HG03025 (cell line): ENCODE measurements around the gene NUP62.
A peak's percentile ranks its signal among the peaks of the same experiment; 100 is the strongest.
"Not testable (repeated sequence)": the region's sequence is repeated elsewhere in the genome, so short reads cannot be mapped to it uniquely, and the experiment has no call there.

ENCODE experiments used
- ATAC-seq: cut with Tn5 transposase; IDR thresholded peaks from one replicate; pipeline ENCODE4 v1.9.1; 2021; ENCODE audit warnings: mild to moderate bottlenecking, moderate library complexity; ENCODE audit not compliant: unreplicated experiment, low FRiP score

The NUP62 gene

GRCh38 chr19:49952479-49952836, 23.2 kb upstream of the NUP62 start:
- no peak for ATAC-seq

GRCh38 chr19:49951806-49952478, 22.6 kb upstream of the NUP62 start:
- ATAC-seq: no peak

DNA sequence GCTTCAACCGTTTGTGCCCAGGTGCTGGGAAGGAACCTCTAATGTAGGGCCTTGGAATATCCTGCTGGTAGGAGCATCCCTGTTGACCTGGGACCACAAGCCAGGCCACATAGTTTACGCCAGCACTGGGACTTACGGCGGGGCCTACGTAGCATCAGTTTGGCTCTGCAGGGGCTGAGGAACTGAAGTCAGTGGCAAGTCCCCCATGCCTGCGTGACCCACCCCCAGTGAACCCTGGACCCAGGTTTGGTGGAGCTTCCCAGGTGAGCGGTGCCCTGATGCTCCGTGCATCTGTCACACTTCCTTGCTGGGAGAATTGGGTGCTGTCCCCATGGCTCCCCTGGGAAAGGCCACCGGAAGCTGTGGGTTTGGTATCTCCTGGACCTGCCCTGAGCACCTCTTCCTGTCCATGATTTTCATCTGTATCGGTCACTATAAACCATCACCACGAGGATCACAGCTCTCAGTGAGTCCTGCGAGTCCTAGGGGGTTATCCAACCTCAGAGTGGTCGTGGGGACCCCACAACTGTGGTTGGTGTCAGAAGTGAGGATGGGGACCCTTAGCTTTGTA, 21.7 kb upstream of the NUP62 start:
- ATAC-seq: no peak

DNA sequence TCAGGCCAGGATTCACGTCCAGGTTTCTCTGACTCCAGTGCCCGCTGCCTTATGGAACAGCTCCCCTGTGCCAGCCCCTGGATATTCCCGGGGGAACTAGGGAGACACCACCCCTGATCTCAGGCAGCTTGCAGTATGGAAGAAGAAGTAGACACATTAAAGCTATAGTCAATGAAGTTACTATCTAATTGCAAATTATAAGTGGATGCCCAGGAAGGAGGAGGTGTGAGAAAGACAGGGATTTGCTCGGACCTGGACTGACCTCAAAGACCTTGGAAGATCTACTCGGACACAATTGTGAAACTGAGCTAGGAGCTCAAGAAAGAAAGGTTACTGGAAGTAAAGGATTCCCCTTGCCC, 21.3 kb upstream of the NUP62 start:
- no peak for ATAC-seq

- ATAC-seq: no peak
Measured at GRCh38 chr19:49949742-49950589, 20.7 kb upstream of the NUP62 start.

DNA sequence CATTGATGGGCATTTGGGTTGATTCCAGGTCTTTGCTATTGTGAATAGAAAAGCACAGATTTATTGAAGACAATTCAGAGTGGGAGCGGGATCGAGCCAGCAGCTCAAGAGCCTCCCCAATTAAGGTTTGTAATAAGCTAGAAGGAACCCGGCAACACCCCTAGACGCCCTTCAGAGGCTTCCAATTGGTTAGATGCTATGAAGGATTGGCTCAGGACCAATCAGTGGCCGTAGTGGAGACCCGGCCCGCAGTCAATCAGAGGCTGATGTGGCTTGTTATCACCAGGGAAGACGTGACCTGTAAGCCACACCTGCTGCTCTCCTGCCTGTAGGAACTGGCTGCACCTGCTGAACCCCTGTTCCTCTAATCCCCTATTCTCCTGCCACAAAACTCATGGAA, 17.1 kb upstream of the NUP62 start:
- no peak for ATAC-seq

DNA sequence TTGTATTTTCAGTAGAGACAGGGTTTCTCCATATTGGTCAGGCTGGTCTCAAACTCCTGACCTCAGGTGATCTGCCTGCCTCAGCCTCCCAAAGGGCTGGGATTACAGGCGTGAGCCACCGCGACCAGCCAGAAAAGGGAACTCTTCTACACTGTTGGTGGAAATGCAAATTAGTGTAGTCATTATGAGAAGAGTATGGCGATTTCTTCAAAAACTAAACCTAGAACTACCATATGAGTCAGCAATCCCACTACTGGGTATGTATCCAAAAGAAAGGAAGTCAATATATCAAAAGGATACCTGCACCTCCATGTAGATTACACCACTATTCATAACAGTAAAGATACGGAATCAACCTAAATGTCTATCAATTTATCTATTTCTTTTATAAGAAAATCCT, 15.3 kb upstream of the NUP62 start:
- ATAC-seq: not testable (repeated sequence)

DNA sequence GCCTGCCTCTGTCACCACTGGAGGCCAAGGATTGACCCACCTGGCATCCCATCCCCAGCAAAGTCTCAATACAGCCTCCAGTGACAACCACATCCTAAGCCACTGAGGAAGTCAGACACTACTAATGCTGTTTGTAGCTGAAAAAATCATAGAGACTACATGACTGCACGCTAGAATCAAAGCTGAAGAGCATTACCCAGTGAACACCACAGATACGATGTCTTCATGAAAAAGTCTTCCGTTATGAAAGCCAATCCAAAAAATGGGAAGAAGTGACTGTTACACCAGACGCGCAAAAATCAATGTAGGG, 11.1 kb upstream of the NUP62 start:
- no peak for ATAC-seq

DNA sequence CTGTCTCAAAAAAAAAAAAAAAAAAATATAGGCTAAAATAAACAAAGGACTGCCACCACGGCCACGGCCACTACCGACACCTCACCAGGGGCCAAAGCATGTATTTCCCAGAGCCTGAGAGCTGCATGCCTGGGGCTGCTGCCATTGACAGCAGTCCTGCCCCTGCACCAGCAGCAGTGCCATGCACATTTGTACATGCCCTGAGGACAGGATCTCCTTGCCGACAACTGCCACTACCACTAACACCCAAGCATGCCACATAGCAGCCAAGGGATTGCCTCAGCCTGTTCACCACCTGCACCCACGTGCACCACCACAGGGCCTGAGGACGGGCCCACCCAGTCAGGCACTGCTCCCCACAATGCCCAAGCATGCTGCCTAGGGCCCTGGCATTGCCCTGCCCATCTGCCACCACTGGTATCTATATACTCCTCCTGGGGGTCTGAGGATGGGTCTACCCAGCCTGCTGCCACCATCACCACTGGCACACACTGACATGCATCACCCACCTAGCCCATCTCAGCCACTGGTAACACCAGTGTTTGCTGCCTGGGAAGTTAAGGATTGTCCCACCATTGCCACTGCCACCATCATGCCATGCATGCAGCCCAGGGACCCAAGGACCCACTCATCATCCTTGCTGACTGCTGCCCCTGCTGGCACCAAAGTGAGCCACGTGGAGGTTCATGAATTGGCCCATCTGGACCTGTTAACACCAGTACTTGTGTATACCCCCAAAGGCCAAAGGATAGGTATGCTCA, 10.6 kb upstream of the NUP62 start:
- ATAC-seq: no peak

DNA sequence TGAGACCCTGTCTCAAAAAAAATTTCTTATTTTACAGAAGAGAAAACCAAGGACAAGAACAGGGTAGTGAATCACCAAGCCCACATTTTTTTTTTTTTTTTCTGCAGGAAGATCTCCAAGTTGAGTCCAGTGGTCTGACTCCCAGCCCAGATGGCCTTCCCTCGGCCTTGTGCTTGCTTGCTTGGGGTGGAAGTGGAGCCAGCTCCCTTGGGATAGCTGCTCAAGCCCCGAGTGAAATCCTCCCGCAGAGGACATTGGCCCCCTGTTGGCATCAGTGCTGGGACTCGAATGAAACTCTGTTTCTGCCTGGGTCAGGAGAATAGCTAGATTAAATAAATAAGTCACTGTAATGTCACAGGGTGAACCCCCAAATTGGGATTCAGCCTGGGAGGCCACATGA, 9.4 kb upstream of the NUP62 start:
- no peak for ATAC-seq

DNA sequence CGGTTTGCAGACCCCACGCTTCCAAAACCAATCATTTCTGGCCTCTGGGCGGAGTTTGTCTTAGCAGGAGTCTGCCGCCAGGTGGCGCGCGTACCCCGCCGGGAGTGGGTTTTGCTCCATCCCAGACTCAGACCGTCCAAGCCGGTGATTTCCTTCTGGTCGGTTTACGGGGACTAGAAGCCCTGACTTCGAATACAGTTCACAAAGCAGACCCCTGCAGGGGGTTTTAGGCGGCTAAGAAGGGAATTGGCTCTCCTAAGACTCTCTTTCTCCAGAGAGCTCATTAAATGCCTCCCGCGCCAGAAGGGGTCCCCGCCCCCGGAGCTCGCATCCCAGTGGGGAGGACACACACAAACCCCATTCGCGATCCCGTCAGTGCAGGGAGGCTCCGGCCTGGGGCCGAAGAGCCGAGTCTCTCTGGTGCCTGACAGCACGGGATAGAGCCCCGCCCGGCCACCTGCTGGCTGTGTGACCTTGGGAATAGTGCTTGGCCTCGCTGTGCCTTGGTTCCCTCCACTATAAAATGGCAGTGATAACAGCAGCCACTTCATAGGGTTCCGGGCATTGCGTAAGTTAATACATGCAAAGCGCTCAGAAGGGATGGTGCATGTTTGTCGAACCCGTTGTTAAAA, 8.6 kb upstream of the NUP62 start:
- ATAC-seq: no peak

GRCh38 chr19:49936549-49936948, 7.2 kb upstream of the NUP62 start:
- no peak for ATAC-seq

DNA sequence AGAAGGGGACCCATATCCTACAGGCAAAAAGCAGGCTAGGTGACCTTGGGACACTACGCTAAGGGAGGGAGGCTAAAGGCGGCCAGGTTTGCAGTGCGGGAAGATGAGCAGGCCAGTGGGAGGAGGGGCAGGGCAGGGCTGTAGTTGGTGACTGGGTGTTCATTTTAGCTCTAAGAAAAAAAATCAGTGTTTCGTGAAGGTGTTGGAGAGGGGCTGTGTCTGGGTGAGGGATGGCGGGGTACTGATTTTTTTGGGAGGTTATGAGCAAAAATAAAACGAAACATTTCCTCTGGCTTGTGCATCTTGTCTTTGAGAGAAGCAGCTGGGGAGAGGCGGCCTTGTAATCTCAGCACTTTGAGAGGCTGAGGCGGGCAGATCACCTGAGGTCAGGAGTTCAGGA, 4.3 kb upstream of the NUP62 start:
- no peak for ATAC-seq

GRCh38 chr19:49932731-49933131, 3.4 kb upstream of the NUP62 start:
- ATAC-seq: no peak

- ATAC-seq: no peak
Measured at GRCh38 chr19:49932041-49932451, 2.7 kb upstream of the NUP62 start.

- no peak for ATAC-seq
Measured at GRCh38 chr19:49931293-49932040, 2.2 kb upstream of the NUP62 start.

DNA sequence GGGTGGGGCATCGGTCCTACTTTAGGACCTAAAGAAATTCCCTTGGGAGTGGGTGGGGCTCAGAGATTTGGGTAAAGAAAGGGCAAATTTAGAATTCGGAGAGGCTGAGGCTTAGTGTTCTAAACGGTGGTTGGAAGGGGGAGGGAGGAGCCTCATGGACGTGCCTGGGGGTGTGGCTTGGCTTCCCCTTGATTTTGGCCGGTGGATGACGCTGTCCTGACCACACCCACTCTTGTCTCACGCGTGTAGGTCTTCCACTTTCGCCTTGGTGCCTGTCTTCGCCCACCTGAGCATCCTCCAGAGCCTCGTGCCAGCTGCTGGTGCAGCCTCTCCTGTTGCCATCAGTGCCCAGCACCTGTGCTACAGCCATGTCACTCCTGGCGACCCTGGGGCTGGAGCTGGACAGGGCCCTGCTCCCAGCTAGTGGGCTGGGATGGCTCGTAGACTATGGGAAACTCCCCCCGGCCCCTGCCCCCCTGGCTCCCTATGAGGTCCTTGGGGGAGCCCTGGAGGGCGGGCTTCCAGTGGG, 1.2 kb upstream of the NUP62 start:
- ATAC-seq: no peak

GRCh38 chr19:49929611-49930482, 543 bp upstream of the NUP62 start:
- peak; percentile 58 for ATAC-seq
